ENCODE data around the gene CCR2.

DNA sequence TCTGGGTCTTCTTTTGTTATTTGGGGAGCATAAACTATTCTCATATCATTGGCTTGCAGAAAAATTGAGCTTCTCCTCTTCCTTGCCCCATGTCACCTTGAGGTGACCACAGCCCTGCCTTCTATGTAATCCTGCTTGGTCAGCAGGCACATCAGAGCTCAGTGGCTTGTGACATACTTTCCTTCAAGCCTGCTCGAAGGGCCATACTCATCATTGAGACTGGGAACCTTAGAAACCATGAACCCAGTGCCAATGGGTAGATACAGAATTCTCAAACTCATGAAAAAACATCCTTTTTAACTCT is 3.7 kb upstream of the CCR2 start:
- no peak for TF ChIP-seq EZH2 (IDR thresholded peaks at IDR 0.05; ENCODE audit: insufficient read depth, poor library complexity, severe bottlenecking)
- TF ChIP-seq EZH2phosphoT487 (IDR thresholded peaks at IDR 0.05; ENCODE audit: insufficient read depth, low read depth), result no peak
